ENCODE measurements around the gene DUSP12.

Gene DUSP12

GRCh38 chr1:161727256-161727924, 22.2 kb upstream of the DUSP12 start:
- FAIRE-seq (no peak), DNase-seq (ENCODE audit: low spot score) (peak; percentile 11)

- DNase-seq (ENCODE audit: low spot score) (no peak), FAIRE-seq (no peak)
These were observed 21.0 kb upstream of the DUSP12 start for GRCh38 chr1:161728376-161729226.

- DNase-seq (ENCODE audit: low spot score) (peak; percentile 40), FAIRE-seq (no peak)
These were observed 19.5 kb upstream of the DUSP12 start for GRCh38 chr1:161730050-161730564.

- no peak for DNase-seq (ENCODE audit: low spot score)
- no peak for FAIRE-seq
These were observed 18.3 kb upstream of the DUSP12 start for GRCh38 chr1:161731241-161731640.

- no peak for FAIRE-seq
- DNase-seq (ENCODE audit: low spot score) = no peak
These were observed 17.4 kb upstream of the DUSP12 start for GRCh38 chr1:161731981-161732718.

- FAIRE-seq (no peak), DNase-seq (ENCODE audit: low spot score) (peak; percentile 12)
These were observed 16.1 kb upstream of the DUSP12 start for GRCh38 chr1:161733526-161733925.

GRCh38 chr1:161735837-161736236, 13.7 kb upstream of the DUSP12 start:
- FAIRE-seq (no peak), DNase-seq (ENCODE audit: low spot score) (no peak)

GRCh38 chr1:161736335-161736969, 13.1 kb upstream of the DUSP12 start:
- FAIRE-seq (no peak), DNase-seq (ENCODE audit: low spot score) (no peak)

- FAIRE-seq (no peak), DNase-seq (ENCODE audit: low spot score) (no peak)
These were observed 12.0 kb upstream of the DUSP12 start for GRCh38 chr1:161737625-161738024.

GRCh38 chr1:161738627-161739287, 10.8 kb upstream of the DUSP12 start:
- peak; percentile 63 for DNase-seq (ENCODE audit: low spot score)
- FAIRE-seq = no peak

GRCh38 chr1:161739865-161740566, 9.6 kb upstream of the DUSP12 start:
- FAIRE-seq (no peak), DNase-seq (ENCODE audit: low spot score) (no peak)

- FAIRE-seq = no peak
- DNase-seq (ENCODE audit: low spot score) = no peak
These were observed 8.7 kb upstream of the DUSP12 start for GRCh38 chr1:161740921-161741320.

- FAIRE-seq (no peak), DNase-seq (ENCODE audit: low spot score) (no peak)
These were observed 6.4 kb upstream of the DUSP12 start for GRCh38 chr1:161743231-161743630.

GRCh38 chr1:161747801-161748200, 1.8 kb upstream of the DUSP12 start:
- DNase-seq (ENCODE audit: low spot score) = no peak
- no peak for FAIRE-seq

- no peak for FAIRE-seq
- DNase-seq (ENCODE audit: low spot score) = peak; percentile 39
These were observed 14.0 kb downstream of the DUSP12 start for GRCh38 chr1:161763522-161764098.

GRCh38 chr1:161766102-161766981, 16.8 kb downstream of the DUSP12 start, which contains the start of gene ATF6:
Gene ATF6, plus strand, starts transcription at chr1:161766320. Its CDS starts 41 bp downstream, at chr1:161766361.
- DNase-seq (ENCODE audit: low spot score) (peak; percentile 80), FAIRE-seq (no peak)

- DNase-seq (ENCODE audit: low spot score) = no peak
- no peak for FAIRE-seq
These were observed 18.9 kb downstream of the DUSP12 start for GRCh38 chr1:161768461-161768860.

- no peak for FAIRE-seq
- no peak for DNase-seq (ENCODE audit: low spot score)
These were observed 19.5 kb downstream of the DUSP12 start for GRCh38 chr1:161768986-161769672.

Measured in urothelium cell line (cell line).